Mesothelial cell of epicardium (in vitro differentiated cells): Measurements from ENCODE around the gene SIGLEC14. TPM values are rescaled to one million over a fixed set of nuclear protein-coding genes. Genes with fewer than 3 reads are reported as not detected.

Experiments used
- DNase-seq, 2 experiments: peaks; one replicate each; pipeline ENCODE4 v3.0.0; 2021; ENCODE audit warnings: low spot score in 2 of 2; ENCODE audit not compliant: unreplicated experiment in 2 of 2
- H3K27ac Mint-ChIP-seq: 2 replicates; pipeline ENCODE4 v1.8.0; 2021; ENCODE audit warnings: mixed read lengths
- H3K27me3 Mint-ChIP-seq: 2 replicates; pipeline ENCODE4 v1.8.0; 2021; ENCODE audit warnings: low read depth, mixed read lengths
- H3K36me3 Mint-ChIP-seq: 2 replicates; pipeline ENCODE4 v1.8.0; 2021; ENCODE audit warnings: mixed read lengths
- H3K4me1 Mint-ChIP-seq: 2 replicates; pipeline ENCODE4 v1.8.0; 2021; ENCODE audit warnings: mixed read lengths
- H3K4me3 Mint-ChIP-seq: 2 replicates; pipeline ENCODE4 v1.8.0; 2021; ENCODE audit warnings: mild to moderate bottlenecking, moderate library complexity, mixed read lengths
- H3K9me3 Mint-ChIP-seq: 2 replicates; pipeline ENCODE4 v1.8.0; 2021; ENCODE audit warnings: mixed read lengths
- total RNA-seq: library from RNA; stranded (reverse); gene quantifications from 3 replicates; pipeline ENCODE4 v1.2.1, GENCODE V29; 2021
- TF ChIP-seq, protein P1 (sequence below): fragments of 200-600 bp; sonication (generic); IDR thresholded peaks from one replicate; pipeline ENCODE4 v1.5.0; 2021; ENCODE audit warnings: antibody characterized with exemption; ENCODE audit not compliant: unreplicated experiment

Gene SIGLEC14
- total RNA-seq, 1 donor from 2014 or later = not detected

DNA sequence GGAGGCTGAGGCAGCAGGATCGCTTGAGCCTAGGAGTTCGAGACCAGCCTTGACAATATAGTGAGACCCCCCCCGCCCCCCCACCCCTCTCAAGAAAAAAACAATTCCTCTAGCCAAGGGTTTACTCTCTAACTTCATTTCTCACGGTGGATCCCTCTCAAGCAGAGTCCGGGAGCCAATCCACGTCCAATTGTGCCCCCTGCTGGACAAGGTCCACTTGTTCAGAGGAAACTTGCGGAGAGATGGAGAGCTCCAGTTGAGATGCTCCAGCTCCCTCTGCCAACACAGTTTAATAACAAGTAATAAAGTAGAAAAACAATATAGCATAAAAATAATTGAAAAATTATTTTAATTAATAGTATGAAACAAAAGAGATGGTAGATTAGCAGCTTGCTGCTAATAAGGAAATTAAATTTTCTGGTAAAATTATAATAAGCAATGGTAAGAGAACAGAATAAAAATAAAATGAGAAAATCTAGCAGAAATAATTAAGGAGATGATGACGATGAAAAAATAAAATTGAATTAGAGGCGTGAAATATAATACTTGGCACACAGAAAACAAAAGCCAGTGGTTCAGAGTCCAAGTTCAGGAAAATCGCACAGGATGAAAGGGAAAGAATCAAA, 14.5 kb upstream of the SIGLEC14 start:
- no peaks in the 10 kb centered on the region for H3K36me3 Mint-ChIP-seq
- peaks cover 51% of the 10 kb centered on the region for H3K27me3 Mint-ChIP-seq
- DNase-seq = peak; percentile 66 to 84
- H3K27ac Mint-ChIP-seq = no peak overlapping the region
- peaks cover 3% of the 10 kb centered on the region for H3K9me3 Mint-ChIP-seq
- H3K4me1 Mint-ChIP-seq = peaks cover 3% of the 10 kb centered on the region
- no peak overlapping the region for H3K4me3 Mint-ChIP-seq
- TF ChIP-seq, protein P1, sequence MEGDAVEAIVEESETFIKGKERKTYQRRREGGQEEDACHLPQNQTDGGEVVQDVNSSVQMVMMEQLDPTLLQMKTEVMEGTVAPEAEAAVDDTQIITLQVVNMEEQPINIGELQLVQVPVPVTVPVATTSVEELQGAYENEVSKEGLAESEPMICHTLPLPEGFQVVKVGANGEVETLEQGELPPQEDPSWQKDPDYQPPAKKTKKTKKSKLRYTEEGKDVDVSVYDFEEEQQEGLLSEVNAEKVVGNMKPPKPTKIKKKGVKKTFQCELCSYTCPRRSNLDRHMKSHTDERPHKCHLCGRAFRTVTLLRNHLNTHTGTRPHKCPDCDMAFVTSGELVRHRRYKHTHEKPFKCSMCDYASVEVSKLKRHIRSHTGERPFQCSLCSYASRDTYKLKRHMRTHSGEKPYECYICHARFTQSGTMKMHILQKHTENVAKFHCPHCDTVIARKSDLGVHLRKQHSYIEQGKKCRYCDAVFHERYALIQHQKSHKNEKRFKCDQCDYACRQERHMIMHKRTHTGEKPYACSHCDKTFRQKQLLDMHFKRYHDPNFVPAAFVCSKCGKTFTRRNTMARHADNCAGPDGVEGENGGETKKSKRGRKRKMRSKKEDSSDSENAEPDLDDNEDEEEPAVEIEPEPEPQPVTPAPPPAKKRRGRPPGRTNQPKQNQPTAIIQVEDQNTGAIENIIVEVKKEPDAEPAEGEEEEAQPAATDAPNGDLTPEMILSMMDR = peak; percentile 70

DNA sequence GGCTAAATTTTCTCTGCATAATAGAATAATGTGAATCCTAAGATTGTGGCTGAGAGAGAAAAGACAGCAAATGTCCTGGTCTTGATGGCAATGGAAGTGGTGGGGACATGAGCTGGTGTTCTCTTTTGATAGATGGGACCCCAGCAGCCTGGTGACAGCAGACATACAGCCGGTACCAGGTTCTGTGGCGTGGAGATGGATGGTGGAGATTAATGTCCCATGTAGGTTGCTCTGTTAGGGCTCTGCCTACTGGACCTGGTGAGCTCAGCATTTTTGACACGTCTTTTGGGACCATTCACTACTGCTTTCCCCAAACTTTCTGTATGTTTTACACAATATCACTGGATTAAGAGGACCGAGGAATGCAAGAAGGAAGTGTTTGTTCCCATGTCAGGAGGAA, 8.2 kb upstream of the SIGLEC14 start:
- Mint-ChIP-seq H3K4me3 (no peak overlapping the region), H3K4me1 (peaks cover 3% of the 10 kb centered on the region), H3K9me3 (peaks cover 17% of the 10 kb centered on the region), H3K27ac (no peak overlapping the region), H3K27me3 (peaks cover 18% of the 10 kb centered on the region), H3K36me3 (no peaks in the 10 kb centered on the region)
- no peak for DNase-seq
- TF ChIP-seq, protein P1 = no peak

- H3K4me1 Mint-ChIP-seq = peaks cover 3% of the 10 kb centered on the region
- H3K9me3 Mint-ChIP-seq = peaks cover 27% of the 10 kb centered on the region
- H3K27me3 Mint-ChIP-seq = peaks cover 7% of the 10 kb centered on the region
These were observed 6.5 kb upstream of the SIGLEC14 start for GRCh38 chr19:51653162-51653561.

DNA sequence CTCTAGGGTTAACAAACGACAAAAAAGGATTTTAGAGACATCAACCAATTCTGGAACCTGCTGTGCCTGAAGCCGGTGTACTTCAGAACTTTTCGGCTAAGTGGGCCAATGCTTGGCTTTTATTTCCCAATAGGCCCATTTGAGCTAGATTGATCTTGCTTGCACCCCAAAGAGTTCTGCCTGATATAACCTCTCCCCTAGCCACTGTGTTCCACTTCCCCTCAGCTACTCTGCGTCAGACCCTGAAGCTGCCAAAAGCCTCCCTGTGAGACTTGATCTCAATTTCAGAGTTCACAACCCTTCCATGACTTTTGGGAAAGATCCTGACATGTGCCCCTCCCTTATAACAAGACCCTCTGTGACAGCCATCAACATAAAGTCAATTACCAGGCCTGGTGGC, 5.6 kb upstream of the SIGLEC14 start:
- Mint-ChIP-seq H3K27me3 (peaks cover 1% of the 10 kb centered on the region), H3K36me3 (no peaks in the 10 kb centered on the region), H3K9me3 (peaks cover 27% of the 10 kb centered on the region), H3K4me1 (peaks cover 3% of the 10 kb centered on the region), H3K4me3 (no peak overlapping the region), H3K27ac (no peak overlapping the region)
- no peak for DNase-seq
- TF ChIP-seq, protein P1 = no peak

More at GRCh38 chr19:51653162-51653561, 6.5 kb upstream of the SIGLEC14 start:
- Mint-ChIP-seq H3K36me3 (no peaks in the 10 kb centered on the region), H3K4me3 (no peak overlapping the region), H3K27ac (no peak overlapping the region)
- TF ChIP-seq, protein P1 = no peak
- DNase-seq = no peak

DNA sequence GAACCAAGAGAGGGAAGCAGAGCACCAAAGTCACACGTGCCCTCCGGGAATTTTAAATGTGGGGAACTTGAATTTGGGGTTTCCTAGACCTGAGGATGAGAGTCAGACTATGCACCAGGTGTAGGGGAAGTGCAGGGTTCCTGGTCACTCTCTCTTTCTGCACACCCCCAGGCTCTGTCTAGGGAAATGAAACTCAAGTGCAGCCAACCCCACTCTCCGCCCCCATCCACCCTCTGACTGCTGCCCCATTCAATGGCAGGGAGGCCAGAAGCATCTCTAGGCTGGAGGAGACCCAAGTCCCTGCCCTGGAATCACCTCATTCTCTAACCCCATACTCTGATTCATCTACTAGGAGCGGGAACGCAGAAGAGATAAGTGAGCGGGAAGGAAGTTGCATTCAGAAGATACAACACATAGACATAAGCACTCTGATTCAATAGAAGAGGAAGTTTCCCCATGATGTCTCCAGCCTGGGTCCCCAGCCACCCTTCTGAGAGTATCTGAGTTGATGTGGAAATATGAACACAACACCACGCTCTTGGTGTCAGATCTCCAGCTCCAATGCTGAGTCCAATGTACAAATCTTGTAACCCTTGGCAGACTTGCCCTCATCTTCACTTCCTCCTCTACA, 4.7 kb upstream of the SIGLEC14 start:
- DNase-seq = no peak
- H3K27me3 Mint-ChIP-seq = no peaks in the 10 kb centered on the region

More for the DNA sequence above, 4.7 kb upstream of the SIGLEC14 start:
- Mint-ChIP-seq H3K27ac (no peak overlapping the region), H3K4me3 (no peak overlapping the region), H3K9me3 (peaks cover 27% of the 10 kb centered on the region), H3K4me1 (no peaks in the 10 kb centered on the region), H3K36me3 (no peaks in the 10 kb centered on the region)
- TF ChIP-seq, protein P1 = no peak
